OCI-LY3 (cell line): Measurements from ENCODE around the gene PAGR1.

ENCODE experiments used
- H2AFZ ChIP-seq: fragments of 200-600, 300-600 bp; shearing (Covaris generic); 2 replicates; pipeline ENCODE4 v1.6.0; 2014; ENCODE audit warnings: antibody characterized with exemption, low read depth, low read length
- H3K27ac ChIP-seq: fragments of 200-600, 300-600 bp; sonication (generic); 2 replicates; pipeline ENCODE4 v1.5.1; 2014; ENCODE audit warnings: mild to moderate bottlenecking, low read length, moderate library complexity, mixed read lengths
- H3K27me3 ChIP-seq: fragments of 200-600, 300-600 bp; sonication (generic); 2 replicates; pipeline ENCODE4 v1.6.1; 2014; ENCODE audit warnings: low read depth, low read length, mixed read lengths
- H3K36me3 ChIP-seq: fragments of 200-600, 300-600 bp; sonication (generic); replicated peaks from 2 replicates; pipeline ENCODE3; 2014; ENCODE audit warnings: low read depth, low read length, mixed read lengths
- H3K4me1 ChIP-seq: fragments of 300-600, 200-600 bp; sonication (generic); 2 replicates; pipeline ENCODE4 v1.6.1; 2014; ENCODE audit warnings: low read length, mixed read lengths
- H3K4me2 ChIP-seq: fragments of 200-600, 300-600 bp; sonication (generic); 2 replicates; pipeline ENCODE4 v1.6.1; 2014; ENCODE audit warnings: low read length, mixed read lengths
- H3K4me3 ChIP-seq: fragments of 300-600, 200-600 bp; sonication (generic); 2 replicates; pipeline ENCODE4 v1.5.1; 2014; ENCODE audit warnings: antibody characterized with exemption, mild to moderate bottlenecking, low read length, moderate library complexity
- H3K79me2 ChIP-seq: fragments of 300-600, 200-600 bp; shearing (Covaris generic); 2 replicates; pipeline ENCODE4 v1.6.1; 2014; ENCODE audit warnings: mild to moderate bottlenecking, low read length, mixed read lengths
- H3K9ac ChIP-seq: fragments of 300-600, 200-600 bp; shearing (Covaris generic); 2 replicates; pipeline ENCODE4 v1.6.0; 2014; ENCODE audit warnings: mild to moderate bottlenecking, low read length, moderate library complexity
- H3K9me3 ChIP-seq: fragments of 200-600, 300-600 bp; shearing (Covaris generic); 2 replicates; pipeline ENCODE4 v1.6.1; 2014; ENCODE audit warnings: low read length, mixed read lengths; ENCODE audit not compliant: insufficient read depth
- H4K20me1 ChIP-seq: fragments of 200-600, 300-600 bp; sonication (generic); 2 replicates; pipeline ENCODE4 v1.6.1; 2016; ENCODE audit warnings: low read length, mixed read lengths; ENCODE audit not compliant: insufficient read depth
- CTCF ChIP-seq: fragments of 200-600, 300-600 bp; sonication (generic); IDR thresholded peaks from 2 replicates; pipeline ENCODE4 v1.5.1; 2014; ENCODE audit warnings: antibody characterized with exemption, low read length, low read depth
- EZH2phosphoT487 ChIP-seq: fragments of 200-600 bp; shearing (Covaris generic); IDR thresholded peaks from 2 replicates; pipeline ENCODE4 v1.6.1; 2018; ENCODE audit warnings: antibody characterized with exemption, mixed run types, low read depth

PAGR1 gene

DNA sequence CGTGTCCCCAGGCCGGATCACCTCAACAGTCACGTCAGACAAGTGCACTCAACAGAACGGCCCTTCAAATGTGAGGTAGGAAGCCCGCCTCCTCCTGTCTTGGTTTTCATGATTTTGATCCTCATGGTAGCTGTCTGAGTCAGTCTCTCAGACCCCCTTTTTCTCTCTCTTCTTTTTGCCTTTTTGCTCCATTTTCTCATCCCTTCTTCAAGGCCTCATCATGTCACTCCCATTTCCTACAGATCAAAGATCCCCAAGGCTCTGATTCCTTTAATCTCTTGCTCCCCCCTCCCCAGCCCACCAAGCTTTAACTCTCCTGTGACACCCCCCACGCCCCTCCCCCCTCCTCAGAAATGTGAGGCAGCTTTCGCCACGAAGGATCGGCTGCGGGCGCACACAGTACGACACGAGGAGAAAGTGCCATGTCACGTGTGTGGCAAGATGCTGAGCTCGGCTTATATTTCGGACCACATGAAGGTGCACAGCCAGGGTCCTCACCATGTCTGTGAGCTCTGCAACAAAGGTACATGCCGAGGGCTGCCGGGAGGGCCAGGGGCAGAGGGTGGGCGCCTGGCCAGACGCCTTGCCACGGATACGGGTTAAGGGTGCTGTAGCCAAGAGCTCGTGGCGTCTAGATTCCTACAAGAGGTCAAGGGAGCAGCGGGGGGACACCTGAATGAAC is 7.6 kb upstream of the PAGR1 start:
- no peaks in the 10 kb centered on the region for H3K9me3 ChIP-seq
- H3K27ac ChIP-seq: peak overlapping the region; percentile 70
- peak overlapping the region; percentile 97 for H3K4me2 ChIP-seq
- no peaks in the 10 kb centered on the region for H3K27me3 ChIP-seq
- peaks cover 60% of the 10 kb centered on the region for H3K4me1 ChIP-seq
- H4K20me1 ChIP-seq: peaks cover 25% of the 10 kb centered on the region
- H3K79me2 ChIP-seq: peaks cover 28% of the 10 kb centered on the region
- peaks cover 45% of the 10 kb centered on the region for H3K36me3 ChIP-seq
- no peak overlapping the region for H2AFZ ChIP-seq
- TF ChIP-seq EZH2phosphoT487 (no peak), CTCF (no peak)
- H3K9ac ChIP-seq: peak overlapping the region; percentile 98
- H3K4me3 ChIP-seq: peak overlapping the region; percentile 84

- H3K36me3 ChIP-seq: peaks cover 39% of the 10 kb centered on the region
- peaks cover 28% of the 10 kb centered on the region for H3K79me2 ChIP-seq
- TF ChIP-seq EZH2phosphoT487 (no peak), CTCF (no peak)
- H3K9ac ChIP-seq: no peak overlapping the region
- H2AFZ ChIP-seq: no peak overlapping the region
- peak overlapping the region; percentile 97 for H3K4me2 ChIP-seq
- no peak overlapping the region for H3K27ac ChIP-seq
- peak overlapping the region; percentile 84; the same call in 1 of the 2 replicates for H3K4me3 ChIP-seq
- H3K27me3 ChIP-seq: no peaks in the 10 kb centered on the region
- H4K20me1 ChIP-seq: peaks cover 25% of the 10 kb centered on the region
- peaks cover 55% of the 10 kb centered on the region for H3K4me1 ChIP-seq
- H3K9me3 ChIP-seq: no peaks in the 10 kb centered on the region
Observed at GRCh38 chr16:29809031-29809747, 6.8 kb upstream of the PAGR1 start.

DNA sequence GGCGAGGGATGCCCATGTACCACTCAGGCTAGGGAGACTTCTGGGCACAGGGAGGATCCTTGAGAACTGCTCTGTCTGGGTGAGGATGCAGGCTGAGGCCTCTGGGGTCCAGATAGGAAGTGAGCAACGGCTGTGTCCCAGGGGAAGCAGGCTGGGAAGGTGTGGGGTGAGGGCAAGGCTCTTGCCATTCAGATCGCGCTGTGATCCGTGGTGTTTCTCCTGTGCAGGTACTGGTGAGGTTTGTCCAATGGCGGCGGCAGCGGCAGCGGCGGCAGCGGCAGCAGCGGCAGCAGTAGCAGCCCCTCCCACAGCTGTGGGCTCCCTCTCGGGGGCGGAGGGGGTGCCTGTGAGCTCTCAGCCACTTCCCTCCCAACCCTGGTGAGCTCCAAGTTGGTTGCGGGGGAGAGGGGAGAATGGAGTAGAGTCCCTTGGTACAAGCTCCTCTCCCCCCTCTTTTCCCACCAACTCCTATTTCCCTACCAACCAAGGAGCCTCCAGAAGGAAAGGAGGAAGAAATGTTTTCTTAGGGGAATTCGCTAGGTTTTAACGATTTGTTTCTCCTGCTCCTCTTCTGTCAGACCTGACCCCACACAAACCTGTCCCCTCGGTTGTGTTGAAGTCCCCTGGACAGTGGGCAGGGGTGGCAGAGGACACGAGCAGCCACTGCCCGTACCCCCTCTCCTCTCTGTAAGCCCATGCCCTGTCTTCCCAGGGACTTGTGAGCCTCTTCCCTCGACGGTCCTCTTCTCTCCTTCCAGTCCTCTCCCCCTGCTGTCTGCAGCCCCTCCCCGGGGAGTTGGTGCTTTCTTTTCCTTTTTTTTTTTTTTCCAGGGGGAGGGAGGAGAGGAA is 5.9 kb upstream of the PAGR1 start:
- Histone ChIP-seq H3K27me3 (no peaks in the 10 kb centered on the region), H3K4me1 (peaks cover 51% of the 10 kb centered on the region), H3K4me2 (peak overlapping the region; percentile 67; the same call in 1 of the 2 replicates), H3K36me3 (peaks cover 31% of the 10 kb centered on the region), H3K4me3 (0 out of 2 replicates have a peak overlapping the region, but pooled peaks have one; percentile 58), H3K9ac (no peak overlapping the region), H4K20me1 (peaks cover 25% of the 10 kb centered on the region), H3K9me3 (no peaks in the 10 kb centered on the region), H2AFZ (no peak overlapping the region), H3K79me2 (peaks cover 28% of the 10 kb centered on the region), H3K27ac (no peak overlapping the region)
- TF ChIP-seq EZH2phosphoT487: no peak
- no peak for TF ChIP-seq CTCF

- Histone ChIP-seq H3K9ac (no peak overlapping the region; the same call in 1 of the 2 replicates), H3K27me3 (no peaks in the 10 kb centered on the region), H3K27ac (no peak overlapping the region), H3K79me2 (peaks cover 28% of the 10 kb centered on the region), H3K4me3 (peak overlapping the region; percentile 58), H3K9me3 (no peaks in the 10 kb centered on the region), H2AFZ (no peak overlapping the region), H3K36me3 (peaks cover 31% of the 10 kb centered on the region), H4K20me1 (peaks cover 25% of the 10 kb centered on the region), H3K4me2 (peak overlapping the region; percentile 67), H3K4me1 (peaks cover 53% of the 10 kb centered on the region)
- TF ChIP-seq CTCF (no peak), EZH2phosphoT487 (no peak)
Observed at GRCh38 chr16:29810699-29811169, 5.2 kb upstream of the PAGR1 start.
